ENCODE data around the gene GGA2.

- TF ChIP-seq, protein P1, sequence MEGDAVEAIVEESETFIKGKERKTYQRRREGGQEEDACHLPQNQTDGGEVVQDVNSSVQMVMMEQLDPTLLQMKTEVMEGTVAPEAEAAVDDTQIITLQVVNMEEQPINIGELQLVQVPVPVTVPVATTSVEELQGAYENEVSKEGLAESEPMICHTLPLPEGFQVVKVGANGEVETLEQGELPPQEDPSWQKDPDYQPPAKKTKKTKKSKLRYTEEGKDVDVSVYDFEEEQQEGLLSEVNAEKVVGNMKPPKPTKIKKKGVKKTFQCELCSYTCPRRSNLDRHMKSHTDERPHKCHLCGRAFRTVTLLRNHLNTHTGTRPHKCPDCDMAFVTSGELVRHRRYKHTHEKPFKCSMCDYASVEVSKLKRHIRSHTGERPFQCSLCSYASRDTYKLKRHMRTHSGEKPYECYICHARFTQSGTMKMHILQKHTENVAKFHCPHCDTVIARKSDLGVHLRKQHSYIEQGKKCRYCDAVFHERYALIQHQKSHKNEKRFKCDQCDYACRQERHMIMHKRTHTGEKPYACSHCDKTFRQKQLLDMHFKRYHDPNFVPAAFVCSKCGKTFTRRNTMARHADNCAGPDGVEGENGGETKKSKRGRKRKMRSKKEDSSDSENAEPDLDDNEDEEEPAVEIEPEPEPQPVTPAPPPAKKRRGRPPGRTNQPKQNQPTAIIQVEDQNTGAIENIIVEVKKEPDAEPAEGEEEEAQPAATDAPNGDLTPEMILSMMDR (IDR thresholded peaks at IDR 0.05), result no peak
- no peak for TF ChIP-seq EZH2 (IDR thresholded peaks at IDR 0.05)
Observed at GRCh38 chr16:23432176-23433128, 77.8 kb downstream of the GGA2 start.
